CD4-positive, alpha-beta T cell treated with Interleukin-21 for 1 hour (primary cell): ENCODE data around the gene GLI3.
"Not testable (repeated sequence)": the region's sequence is repeated elsewhere in the genome, so short reads cannot be mapped to it uniquely, and the experiment has no call there.

Experiments used
- DNase-seq: peaks from one replicate; pipeline ENCODE4 v3.0.0-alpha.2; 2020

Gene GLI3

DNA sequence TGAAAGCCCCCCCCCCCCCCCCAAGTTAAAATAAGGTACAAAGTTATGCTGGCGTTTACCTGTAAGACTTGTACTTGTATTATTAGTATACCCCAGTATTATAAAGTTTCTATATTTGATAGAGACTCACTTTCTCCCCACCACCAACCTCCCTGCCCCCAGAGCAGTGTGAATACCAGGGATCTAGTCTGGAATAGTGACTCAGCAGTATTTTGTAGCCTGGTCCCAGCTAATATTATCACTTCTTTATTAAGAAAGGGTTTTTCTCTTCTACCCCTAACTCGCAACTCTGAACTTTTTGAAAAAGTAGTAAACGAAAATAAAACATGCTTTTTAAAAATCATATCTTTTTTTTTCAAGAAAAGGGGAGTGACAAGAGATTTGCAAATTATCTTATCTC lies 26.7 kb downstream of the GLI3 start:
- no peak for DNase-seq

DNA sequence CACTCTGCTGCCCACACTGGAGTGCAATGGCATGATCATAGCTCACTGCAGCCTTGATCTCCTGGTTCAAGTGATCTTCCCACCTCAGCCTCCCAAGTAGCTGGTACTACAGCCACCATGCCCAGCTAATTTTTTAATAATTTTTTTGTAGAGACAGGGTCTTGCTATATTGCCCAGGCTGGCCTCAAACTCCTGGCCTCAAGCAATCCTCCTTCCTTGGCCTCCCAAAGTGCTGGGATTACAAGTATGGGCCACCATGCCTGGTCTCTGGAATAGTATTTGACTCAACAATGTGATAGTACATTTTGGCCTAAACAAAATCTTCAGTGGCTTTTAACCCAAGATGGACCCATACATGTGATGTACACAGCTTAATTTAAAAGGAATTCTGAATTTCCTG lies 27.9 kb downstream of the GLI3 start:
- not testable (repeated sequence) for DNase-seq

DNA sequence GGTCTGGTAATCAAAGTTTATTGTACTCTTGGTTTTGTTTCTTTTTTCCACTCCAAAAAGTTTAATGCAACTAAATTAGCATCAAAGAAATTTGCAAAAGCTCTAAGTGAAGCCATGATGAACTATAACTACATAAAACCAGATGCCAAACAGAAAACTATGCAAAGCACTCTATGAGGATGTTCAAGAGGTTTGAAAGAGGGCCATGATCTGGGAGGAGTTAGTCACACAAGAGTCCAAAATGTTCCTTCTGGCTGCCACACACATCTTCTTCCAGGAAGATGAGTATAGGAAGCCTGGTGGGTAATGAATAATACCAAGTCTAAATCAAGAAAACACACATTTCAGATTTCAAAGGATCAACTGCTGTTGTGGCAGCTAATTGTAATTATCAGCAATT lies 28.4 kb downstream of the GLI3 start:
- DNase-seq = no peak

DNA sequence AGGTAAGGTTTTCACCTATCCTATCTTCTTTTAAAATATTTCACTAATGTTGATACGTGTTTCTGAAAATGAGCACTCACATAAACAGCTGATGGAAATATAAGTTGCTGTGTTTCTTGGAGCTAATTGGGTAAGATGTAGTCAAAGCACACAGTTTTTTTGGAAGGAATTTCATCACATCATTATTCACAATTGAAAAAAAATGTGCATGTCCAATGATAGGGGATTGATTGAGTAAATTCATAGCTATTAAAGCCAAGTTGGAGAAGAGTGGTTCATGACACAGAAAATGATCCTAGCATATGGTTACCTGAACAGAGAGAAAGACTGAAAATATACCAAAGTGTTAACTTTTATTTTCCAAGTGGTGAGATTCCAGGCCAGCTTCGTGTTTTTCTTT lies 29.6 kb downstream of the GLI3 start:
- no peak for DNase-seq

DNA sequence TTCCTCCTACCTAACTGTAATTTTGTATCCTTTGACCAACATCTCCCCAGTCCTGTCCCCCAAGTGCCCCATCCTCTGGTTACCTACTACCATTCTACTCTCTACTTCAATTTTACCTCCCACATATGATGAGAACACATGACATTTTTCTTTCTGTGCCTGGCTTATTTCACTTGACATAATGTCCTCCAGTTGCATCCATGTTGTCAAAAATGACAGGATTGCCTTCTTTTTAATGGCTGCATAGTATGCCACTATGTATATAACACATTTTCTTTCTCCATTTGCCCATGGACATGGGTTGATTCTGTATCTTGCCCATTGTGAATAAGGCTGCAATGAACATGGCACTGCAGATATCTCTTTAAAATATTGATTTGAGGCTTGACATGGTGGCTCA lies 33.7 kb downstream of the GLI3 start:
- no peak for DNase-seq

DNA sequence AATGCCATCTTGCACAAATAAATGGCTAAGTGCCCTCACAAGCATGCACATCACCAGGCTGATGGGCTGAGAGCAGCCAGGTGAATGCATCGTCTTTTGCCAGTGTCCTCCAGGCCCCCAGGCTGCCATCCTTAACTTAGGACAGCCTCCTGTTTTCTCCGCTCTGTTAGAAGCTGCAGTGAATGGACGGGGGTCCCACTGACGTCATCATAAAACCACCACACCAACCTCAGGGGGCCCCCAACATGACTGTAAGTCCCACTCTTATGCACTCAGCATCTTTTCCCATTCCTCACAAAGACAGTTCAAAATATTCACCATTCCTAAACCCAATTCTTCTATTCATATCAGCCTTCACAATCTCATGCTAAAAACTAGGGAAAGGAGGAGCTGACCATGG lies 34.4 kb downstream of the GLI3 start:
- DNase-seq = no peak

DNA sequence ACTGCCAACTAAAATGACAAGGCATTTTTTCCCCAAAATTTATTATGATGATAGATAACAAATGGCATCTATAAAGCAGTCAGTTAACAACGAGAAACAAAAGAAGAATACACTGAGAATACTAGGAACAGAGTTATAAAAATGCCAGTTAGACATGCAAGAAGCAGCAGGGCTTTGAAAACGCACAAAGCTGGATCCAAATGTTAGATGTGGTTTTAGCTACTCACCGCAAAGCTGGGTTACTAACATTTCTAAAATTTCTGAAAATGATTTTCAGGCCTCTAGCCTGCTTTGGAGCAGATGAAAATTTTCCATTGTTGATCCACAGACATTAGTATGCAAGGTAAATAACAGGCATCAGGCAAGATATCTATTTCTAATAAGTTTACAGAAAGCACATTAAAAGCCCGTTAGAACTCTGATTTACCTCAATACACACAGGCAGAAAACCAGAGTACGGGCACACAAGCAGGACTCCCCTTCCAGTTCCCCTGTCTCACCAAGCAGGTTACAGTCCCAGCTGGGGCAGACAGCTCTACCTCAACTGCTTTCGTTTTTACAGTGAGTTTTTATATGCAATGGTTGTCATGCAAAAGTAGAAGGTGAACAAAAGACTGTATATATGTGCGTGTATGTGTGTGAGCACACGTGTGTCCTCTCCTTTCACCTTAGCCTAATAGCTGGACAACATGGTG lies 37.9 kb downstream of the GLI3 start:
- DNase-seq = no peak

DNA sequence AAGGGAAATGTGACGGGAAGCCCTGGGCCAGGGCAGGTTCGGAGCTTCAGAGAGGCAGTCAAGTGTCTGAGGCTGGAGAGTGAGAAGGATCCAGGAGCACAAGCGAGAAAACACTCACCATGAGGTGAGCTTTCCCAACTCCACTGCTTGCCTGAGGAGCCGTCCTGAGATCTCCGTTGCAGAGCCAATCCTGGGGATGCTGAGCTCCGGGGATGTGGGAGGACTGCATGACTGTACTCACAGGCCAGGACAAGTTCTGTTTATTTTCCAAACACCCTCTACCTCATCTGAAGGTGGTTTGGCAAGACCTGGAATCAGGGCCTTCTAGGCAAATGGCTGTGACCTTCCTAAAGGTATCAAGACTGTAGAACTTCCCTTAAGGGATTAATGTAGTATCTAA lies 38.7 kb downstream of the GLI3 start:
- no peak for DNase-seq

DNA sequence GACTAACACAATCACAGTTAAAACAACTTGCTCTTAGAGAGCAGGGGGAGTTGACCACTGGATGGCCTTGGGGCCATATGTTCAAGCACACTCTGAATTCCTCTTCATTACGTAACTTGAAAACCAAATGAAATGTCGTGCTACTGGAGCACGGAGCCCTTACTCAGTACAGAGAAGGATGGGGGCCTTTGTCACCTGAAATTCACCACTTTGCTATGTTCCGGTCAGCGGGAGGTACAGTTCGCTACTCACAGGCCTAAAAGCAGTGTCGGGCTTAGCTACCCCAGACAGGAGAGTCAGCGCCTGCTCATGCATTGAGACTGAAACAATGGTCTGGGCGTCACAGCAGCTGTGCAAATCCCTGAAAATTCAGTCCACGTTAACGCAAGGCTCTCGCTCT lies 39.6 kb downstream of the GLI3 start:
- no peak for DNase-seq

DNA sequence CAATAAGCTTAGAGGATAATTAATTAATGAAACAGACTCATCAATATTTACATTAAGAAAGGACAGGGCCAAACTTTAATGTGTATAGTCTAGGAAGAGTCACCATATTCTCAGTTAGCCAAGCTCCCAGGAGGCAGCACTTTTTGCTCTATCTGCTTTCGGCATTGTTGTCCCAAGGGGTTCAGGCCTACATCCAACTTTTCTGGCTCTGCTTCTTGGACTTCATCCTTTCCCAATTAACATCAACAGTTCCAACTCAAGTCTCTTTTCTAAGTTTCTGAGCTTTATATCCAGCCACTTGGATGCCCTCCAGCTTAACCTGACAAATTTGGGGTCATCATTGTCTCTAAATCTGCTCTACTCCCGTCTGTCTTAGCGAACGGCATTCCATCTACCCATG lies 42.8 kb downstream of the GLI3 start:
- DNase-seq = no peak

DNA sequence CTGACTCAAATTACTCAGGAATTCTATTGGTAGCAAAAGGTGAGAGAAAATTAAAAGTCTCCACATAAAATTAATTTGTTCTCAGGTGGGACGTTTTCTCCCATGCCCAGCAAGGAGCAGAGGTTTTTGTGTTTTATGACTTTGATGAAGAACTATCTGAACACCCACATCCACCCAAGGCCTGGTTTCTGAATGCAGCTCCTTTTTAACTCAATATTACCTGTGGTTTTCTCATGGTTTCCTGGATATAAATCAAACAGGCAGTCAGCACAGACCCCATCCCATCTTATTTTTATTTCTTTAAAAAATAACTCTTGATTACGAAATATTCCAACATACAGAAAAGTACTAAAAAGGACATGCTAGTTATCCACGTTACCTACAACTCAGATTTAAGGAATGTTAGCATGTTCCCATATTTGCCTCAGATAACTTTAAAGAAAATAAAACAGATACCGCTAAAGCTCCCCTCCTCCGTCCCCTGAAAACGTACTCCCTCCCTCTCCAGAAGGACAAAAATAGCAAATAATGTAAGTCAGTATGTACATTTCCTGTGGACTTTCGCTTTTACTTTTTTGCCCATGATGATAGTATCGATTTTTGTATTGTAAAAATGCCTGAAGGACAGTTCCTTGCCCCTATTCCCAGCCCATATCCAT lies 43.4 kb downstream of the GLI3 start:
- no peak for DNase-seq

DNA sequence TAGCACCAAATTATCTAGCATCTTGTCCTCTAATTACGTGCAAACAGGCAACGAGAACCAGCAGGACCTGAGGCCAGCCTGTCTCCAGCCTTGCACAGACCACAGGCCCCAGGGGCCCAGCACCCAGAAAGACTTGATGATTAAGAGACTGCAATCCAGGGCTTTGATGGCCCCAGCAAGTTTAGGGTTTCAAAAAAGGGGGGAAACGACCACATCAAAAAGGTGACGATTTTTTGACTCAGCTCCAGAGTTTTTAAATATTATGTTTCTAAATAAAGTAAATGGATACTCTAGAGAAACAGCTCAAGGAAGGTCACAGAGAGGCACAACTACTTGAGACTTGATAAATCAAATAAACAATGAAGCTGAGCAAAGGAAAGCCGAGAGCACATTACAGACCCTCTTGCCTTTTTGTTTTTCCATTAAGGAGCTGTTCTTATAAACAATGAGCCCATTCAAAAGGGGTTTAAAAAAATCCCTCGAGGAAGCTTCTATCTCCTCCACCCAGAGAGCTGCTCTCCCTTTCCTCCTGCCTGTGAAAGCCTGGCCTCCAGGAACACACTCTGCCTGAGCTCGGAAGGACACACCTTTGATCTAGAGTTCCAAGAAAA lies 44.1 kb downstream of the GLI3 start:
- DNase-seq = no peak

DNA sequence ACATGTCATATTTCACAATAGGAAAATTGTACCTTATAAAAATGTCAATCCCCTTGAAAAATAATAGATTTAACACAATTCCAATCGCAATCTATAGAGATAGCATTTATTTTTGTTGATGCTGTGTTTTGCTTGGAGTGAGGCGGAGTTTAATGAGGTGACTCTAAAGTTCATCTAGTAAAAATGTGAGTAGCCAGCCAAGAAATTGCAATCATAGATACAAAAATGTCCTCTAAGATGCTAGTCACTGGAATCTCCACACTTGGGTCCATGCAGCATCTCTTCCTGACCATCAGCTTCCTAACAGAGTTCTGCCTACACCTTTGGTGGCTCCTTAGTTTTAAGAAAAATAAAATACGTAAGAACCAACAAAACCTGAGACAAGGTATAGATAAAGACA lies 44.9 kb downstream of the GLI3 start:
- no peak for DNase-seq

DNA sequence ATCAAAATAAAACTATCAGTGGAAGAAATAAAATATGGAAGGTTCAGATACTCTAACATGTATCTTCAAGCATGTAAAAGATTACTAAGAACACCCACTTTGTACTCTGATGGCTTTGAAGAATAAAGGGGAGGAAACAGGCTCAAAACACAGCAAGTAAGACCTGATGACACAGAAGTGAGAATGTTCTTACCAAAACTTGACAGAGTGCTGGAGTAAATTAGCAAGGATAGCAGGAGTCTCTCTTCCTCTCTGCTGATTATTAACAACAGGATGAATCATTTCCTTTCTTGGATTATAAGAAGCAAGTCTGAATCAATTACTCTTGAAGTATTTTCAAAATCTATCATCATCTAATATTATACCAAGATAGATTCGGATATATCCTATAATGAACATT lies 47.5 kb downstream of the GLI3 start:
- DNase-seq = no peak

DNA sequence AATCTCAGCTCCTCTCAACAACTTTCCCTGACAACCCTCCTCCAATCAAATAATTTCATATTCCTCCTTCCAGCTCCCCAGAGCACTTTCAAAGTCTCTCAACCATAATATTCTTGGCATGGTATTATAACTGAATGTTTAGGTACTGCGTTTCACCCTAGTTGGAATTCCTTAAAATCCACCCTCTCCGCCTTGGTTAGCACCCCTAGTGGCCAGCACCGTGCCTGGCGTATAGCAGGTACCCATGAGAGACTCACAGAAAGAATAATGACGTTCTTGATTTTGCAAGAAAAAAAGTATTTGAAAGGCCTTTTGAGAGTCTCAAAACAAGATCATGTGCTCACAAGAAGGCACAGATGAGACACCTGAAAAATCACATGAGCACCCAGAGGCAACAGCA lies 50.9 kb downstream of the GLI3 start:
- no peak for DNase-seq

DNA sequence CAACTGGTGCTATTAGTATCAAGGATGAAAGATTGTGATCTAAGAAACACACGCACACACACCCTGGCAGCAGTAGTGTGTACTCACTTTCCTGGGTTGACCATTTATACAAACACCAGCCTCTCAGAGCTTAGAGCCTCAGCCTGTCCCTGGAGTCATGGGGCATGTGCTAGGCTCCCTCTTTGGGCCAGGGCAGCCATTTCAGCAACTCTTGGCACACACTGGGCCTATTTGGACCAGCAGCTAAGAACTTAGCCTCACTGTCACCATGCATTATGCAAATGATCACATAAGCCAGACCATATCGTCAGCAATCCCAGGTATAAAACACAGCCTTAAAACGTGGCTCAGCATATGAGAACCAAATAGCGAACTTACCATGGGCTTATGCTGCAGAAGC lies 51.3 kb downstream of the GLI3 start:
- no peak for DNase-seq

DNA sequence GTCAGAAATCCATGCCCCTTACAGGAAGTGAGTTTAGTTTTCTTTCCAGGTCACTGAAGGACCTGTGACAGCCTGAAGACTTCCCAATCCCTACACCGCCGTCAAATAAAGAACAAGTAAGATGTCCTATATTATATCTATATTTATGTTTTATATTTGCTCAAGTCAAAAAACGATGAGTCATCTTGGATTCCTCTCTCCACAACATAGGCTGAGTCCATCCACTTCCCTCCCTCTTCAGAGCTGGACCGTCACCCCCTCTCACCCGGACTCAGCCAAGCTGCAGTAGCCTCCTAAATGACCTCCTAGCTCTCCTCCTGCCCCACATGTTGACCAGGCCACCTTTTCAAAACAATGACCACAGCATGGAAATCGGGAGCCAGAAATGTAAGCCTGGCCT lies 53.5 kb downstream of the GLI3 start:
- no peak for DNase-seq

DNA sequence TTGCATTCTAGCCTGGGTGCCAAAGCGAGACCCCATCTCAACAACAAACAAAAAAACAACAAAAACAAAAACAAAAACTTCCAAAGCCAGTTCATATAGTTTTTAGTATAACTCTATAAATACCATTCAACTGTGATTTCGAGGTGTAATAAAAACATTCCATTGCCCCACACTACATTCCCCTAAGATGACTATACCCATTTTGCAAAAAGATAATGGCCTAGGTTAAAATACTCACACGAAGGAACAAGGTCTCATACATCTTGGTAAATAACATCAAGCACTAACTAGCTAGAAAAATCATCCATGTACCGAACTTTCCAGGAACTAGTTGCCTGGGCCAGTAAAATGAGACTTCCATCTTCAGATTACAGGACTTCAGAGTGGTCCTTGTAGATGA lies 55.4 kb downstream of the GLI3 start:
- DNase-seq = no peak

DNA sequence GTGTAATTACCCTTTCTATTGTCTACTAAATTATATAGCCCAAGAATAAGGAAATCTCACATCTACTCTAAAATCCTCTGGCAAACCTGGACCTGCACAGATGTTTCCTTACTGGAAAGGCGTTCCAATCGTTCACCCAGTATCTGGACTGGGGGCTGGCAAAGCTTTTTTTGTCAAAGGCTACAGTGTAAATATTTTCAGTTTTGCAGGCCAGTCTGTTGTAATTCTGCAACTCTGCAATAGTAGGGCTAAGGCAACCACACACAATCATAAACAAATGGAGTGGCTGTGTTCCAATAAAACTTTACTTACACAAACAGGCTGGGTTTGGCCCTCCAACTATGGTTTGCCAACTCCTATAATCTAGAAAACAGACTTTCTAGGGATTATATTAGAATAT lies 56.2 kb downstream of the GLI3 start:
- DNase-seq = no peak

DNA sequence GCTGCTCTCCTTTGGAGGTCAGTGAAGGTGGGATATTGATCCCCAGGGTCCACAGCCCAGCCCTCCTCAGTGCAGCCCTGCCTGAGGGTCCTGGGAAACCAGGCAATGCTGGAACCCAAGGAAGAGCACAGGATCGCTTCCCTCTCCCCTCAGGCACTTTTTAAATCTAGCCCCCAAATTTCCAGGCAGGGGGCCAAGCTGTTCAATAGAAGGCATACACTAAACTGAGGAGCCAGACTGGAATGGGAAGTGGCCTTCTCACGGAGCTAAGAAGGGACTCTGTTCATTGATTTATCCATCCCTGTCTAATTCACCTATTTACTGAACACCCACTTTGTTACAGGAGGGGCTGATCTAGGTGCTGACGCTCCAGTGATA lies 60.3 kb downstream of the GLI3 start:
- DNase-seq = no peak

DNA sequence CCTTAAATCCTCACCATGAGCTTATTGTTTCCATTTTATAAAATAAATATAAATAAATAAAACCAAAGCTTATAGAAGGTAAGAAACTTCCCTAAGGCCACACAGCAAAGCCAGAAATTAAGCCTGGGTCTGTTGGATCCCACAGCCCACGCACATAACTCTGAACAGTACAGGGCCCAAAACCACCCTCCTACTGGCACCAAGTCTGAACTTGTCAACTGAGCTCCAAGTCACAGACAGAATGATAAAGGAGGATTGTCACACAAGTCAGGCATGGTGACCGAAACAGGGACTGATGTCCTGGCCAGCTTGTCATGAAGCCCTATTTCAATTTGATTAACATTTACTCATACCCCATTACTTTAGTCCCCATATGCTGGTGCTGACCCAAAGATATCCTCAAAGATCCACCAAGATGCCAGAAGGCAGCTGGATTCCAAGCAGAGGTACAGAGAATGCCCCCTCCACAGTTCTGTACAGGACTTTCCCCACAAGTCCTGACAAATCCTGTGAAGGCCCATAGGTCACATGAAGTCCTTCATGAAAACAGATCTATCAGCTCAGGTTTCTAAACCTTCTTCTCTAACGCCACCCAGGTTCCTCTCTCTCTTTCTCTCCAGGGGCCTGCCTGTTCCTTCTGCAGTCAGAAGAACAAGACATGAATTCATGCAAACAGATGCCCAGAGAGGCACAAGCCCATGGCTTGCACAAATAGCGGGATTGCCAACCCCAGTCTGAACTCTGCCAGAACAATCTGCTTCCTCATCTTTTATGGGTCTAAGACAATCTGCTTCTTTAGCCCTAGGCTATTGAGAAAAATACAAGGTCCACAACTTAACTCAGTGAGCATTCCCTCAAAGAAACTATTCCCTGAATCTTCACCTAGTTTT lies 60.9 kb downstream of the GLI3 start:
- no peak for DNase-seq

DNA sequence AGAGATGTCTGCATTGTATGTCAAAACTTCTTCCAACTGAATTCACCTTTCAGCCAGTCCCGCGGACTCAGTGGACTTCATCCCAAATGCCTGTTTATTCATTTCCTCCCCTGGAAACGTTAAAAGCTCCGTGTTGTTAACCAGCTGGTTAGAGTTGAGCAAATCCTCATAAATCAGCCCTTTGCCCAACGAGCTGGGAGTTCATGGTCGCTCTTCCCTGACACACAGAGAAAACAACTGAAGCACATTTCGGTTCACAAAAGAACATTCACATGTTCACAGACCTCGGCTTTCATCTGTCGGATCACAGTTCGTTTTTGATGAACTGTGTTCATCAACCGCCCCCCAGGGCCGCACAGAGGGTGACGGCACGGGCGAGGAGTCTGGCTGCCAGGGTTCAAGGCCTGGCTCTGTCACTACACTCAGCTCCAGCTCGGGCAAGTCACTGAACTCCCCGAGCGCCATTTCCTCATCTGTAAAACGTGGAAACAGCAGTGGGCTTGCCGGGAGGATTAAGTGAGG lies 62.6 kb downstream of the GLI3 start:
- DNase-seq = no peak

DNA sequence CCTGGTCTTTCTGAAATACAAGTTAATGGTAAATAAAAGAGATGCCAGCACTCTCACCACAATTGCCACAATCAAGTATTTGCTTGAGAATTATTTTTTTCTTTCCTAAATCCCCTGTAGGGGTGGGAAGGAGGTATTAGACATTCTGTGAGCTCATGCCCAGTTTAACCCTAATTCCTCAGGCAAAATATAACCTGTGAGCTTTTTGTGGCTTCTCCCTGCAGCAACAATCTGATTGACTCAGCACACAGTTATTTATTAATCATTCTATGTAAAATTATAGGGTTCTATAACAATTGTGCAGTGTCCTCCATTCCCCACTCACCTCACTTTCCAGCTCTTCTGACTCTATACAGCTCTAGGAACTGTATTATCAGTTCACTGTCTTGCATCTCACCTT lies 66.3 kb downstream of the GLI3 start:
- DNase-seq = no peak

DNA sequence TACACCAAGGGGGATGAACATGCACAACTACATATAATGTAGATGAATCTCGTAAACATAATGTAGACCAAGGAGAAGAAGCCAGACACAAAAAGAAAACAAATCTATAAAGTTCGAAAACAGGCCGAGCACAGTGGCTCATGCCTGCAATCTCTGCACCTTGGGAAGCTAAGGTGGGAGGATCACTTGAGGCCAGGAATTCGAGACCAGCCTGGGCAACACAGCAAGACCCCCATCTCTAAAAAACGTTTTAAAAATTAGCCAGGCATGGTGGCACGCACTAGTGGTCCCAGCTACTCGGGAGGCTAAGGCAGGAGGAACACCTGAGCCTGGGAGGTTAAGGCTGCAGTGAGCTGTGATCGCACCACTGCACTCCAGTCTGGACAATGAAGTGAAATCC lies 68.5 kb downstream of the GLI3 start:
- DNase-seq = no peak
